ENCODE measurements around the gene RNU1-3. TPM values are rescaled to one million over a fixed set of nuclear protein-coding genes. Genes with fewer than 3 reads are reported as not detected.
"Not testable (repeated sequence)": the region's sequence is repeated elsewhere in the genome, so short reads cannot be mapped to it uniquely, and the experiment has no call there.

RNU1-3 gene
- total RNA-seq, 1 donor from 2014 or later: 3,526 TPM

DNA sequence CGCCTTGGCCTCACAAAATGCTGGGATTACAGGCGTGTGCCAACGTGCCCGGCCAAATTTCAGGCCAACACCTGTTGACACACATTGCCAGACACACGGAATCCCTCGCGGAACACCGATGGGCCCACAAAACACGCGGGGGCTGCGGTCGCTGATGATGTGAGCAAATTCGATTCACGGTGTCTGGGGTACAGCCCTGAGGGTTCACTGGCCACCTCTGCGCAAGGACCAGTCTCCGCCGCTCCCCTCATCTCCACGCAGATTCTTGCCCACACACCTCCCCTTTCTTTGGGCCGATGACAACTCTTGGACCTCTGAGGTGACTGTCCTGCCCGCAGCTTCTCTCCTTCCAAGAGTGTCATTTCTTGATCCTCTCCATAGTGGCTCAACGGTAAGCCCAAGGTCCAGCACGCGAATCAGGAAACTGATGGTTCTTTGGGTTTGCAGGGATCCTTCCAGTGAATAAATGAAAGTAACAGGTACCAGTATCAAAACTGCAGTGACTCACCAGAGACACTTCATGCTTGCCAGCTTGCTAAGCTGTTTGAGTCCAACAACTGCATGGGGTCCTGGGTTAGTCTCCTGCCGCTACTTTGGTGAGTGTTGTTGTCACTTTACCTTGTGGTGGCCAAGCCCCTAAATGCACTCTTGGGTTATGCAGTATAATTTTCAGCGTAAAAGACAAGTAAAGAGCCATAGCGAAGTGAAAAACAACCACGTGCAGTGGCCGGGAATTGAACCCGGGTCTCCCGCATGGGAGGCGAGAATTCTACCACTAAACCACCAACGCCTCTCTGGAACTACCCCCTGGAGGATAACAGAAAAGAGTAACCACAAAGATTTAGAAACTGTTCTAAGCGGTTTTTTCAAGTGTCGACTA, 11.0 kb upstream of the RNU1-3 start:
- Mint-ChIP-seq H3K9me3 (no peaks in the 10 kb centered on the region), H3K4me3 (peak overlapping the region; percentile 9), H3K27me3 (peaks cover 7% of the 10 kb centered on the region), H3K4me1 (peaks cover 26% of the 10 kb centered on the region), H3K36me3 (ENCODE audit: low read depth) (no peaks in the 10 kb centered on the region), H3K27ac (peak overlapping the region; percentile 73)
- ChIA-PET CTCF (no interaction called here), POLR2A (interaction anchor here (0.7 kb wide), 1 partner anchor 334 kb away, joined by 4 read pairs; no protein-coding TSS in a partner anchor)
- intact Hi-C loops (cut with micrococcal nuclease): no loop called here
- DNase-seq (no peak), ATAC-seq (ENCODE audit: low read depth) (peak; percentile 65)
- TF ChIP-seq, protein P1, sequence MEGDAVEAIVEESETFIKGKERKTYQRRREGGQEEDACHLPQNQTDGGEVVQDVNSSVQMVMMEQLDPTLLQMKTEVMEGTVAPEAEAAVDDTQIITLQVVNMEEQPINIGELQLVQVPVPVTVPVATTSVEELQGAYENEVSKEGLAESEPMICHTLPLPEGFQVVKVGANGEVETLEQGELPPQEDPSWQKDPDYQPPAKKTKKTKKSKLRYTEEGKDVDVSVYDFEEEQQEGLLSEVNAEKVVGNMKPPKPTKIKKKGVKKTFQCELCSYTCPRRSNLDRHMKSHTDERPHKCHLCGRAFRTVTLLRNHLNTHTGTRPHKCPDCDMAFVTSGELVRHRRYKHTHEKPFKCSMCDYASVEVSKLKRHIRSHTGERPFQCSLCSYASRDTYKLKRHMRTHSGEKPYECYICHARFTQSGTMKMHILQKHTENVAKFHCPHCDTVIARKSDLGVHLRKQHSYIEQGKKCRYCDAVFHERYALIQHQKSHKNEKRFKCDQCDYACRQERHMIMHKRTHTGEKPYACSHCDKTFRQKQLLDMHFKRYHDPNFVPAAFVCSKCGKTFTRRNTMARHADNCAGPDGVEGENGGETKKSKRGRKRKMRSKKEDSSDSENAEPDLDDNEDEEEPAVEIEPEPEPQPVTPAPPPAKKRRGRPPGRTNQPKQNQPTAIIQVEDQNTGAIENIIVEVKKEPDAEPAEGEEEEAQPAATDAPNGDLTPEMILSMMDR (IDR thresholded peaks at IDR 0.05): no peak

DNA sequence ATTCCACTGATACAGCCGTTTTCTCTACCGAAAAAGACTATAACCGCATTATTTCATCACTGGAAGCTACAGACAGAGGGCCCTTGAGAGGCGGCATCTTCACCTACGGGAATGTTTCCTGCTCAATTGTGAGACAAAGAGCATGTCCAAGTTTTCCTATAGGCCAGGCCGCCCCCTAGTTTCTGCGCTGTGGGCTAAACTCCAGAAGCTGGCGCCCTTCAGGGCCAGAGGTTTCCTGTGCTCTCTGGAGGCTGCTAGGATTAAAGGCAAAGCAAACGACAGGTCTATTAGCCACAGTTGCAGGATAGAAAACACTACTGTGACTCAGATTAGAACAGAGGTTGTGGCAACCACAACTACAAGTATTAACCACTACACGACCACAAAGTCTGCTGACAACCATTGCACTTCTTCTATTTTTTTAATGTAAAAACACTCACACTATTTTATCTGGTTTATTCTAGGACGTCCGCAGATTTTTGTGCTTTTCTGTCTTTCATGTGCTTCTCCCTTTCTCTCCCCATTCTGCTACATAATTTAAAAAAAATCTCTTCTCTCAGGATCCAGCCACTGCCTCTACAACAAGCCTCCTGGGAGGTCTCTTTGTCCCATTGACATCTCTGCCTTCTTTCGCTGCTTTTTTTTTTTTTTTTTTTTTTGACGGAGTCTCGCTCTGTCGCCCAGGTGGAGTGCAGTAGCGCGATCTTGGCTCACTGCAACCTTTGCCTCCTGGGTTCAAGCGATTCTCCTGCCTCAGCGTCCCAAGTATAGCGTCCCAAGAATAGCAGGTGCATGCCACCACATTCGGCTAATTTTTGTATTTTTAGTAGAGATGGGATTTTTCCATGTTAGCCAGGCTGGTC, 10.1 kb upstream of the RNU1-3 start:
- H3K9me3 Mint-ChIP-seq; H3K27me3 Mint-ChIP-seq; CTCF ChIA-PET; H3K27ac Mint-ChIP-seq; H3K4me3 Mint-ChIP-seq; H3K36me3 Mint-ChIP-seq (ENCODE audit: low read depth); intact Hi-C loops (cut with micrococcal nuclease); POLR2A ChIA-PET; DNase-seq: not testable (repeated sequence)
- peak; percentile 42 for ATAC-seq (ENCODE audit: low read depth)
- H3K4me1 Mint-ChIP-seq: peaks cover 26% of the 10 kb centered on the region

DNA sequence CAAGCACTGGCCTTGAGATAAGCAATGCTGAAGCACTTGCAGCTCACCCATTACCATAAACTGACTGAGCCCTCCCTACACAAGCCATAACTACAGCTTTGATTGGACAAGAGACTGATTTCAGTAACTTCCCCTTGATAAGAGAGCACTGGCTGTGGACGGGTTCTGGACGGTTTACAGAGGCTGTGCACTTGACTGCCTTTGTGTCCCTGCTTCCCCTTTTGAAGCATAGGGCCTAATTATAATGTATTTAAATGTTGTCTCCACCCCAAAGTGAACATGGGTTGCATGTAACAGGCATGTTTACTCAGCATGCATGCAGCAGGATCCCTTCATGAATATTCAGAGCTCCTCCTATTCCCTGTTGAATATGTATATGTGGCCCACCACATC, 8.4 kb upstream of the RNU1-3 start:
- H3K36me3 Mint-ChIP-seq (ENCODE audit: low read depth); H3K27me3 Mint-ChIP-seq; H3K9me3 Mint-ChIP-seq; DNase-seq; intact Hi-C loops (cut with micrococcal nuclease); CTCF ChIA-PET: not testable (repeated sequence)
- Mint-ChIP-seq H3K4me1 (peaks cover 26% of the 10 kb centered on the region), H3K27ac (peak overlapping the region; percentile 84), H3K4me3 (peak overlapping the region; percentile 66)
- ATAC-seq (ENCODE audit: low read depth): peak; percentile 65
- POLR2A ChIA-PET: interaction anchor here (0.7 kb wide), 1 partner anchor 229 kb away, joined by 4 read pairs; no protein-coding TSS in a partner anchor

DNA sequence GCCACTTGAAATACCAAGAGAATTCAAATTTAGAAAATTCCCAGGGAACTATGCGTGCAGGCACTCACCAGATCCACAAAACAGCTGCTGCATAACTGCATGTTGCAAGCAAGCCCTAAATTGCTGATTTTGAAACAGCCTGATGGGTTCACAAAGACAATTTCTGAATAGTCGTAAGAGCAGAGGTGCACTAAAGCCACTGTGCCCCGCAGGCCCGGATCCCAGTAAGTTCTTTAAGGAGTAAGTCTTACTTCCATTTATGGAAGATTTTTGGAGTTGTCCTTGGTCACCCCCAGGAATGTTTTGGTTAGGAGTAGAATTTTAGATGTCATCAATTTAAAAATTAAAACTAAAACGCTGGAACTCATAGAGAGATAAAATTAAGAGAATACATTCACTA, 7.2 kb upstream of the RNU1-3 start:
- DNase-seq; H3K27ac Mint-ChIP-seq; H3K4me3 Mint-ChIP-seq; H3K27me3 Mint-ChIP-seq; intact Hi-C loops (cut with micrococcal nuclease); H3K9me3 Mint-ChIP-seq; H3K36me3 Mint-ChIP-seq (ENCODE audit: low read depth); ATAC-seq (ENCODE audit: low read depth); CTCF ChIA-PET: not testable (repeated sequence)
- POLR2A ChIA-PET: interaction anchor here (0.7 kb wide), 1 partner anchor 840 kb away, joined by 5 read pairs; no protein-coding TSS in a partner anchor
- H3K4me1 Mint-ChIP-seq: peaks cover 26% of the 10 kb centered on the region

DNA sequence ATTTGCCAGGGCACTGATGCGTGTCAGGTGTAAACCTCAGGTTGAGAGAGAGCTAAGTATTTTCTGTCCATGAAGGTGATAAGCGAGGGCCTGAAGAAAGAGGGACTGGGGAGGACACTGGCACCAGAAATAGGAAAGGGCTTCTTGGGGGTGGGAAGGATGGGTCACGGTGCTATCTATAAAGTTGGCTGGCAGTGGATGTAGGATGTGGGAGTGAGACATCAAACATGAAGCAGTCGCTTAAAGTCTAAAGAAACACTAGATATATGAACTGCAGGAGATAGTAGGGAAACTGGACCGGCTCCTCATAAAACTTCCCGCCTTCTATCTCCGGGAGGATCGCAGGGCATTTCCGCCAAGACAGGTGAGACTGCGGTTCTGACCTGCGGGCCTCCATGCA, 912 bp downstream of the RNU1-3 start:
- POLR2A ChIA-PET; H3K27ac Mint-ChIP-seq; CTCF ChIA-PET; ATAC-seq (ENCODE audit: low read depth); H3K27me3 Mint-ChIP-seq; H3K4me3 Mint-ChIP-seq; DNase-seq; H3K4me1 Mint-ChIP-seq; H3K9me3 Mint-ChIP-seq; H3K36me3 Mint-ChIP-seq (ENCODE audit: low read depth); intact Hi-C loops (cut with micrococcal nuclease): not testable (repeated sequence)

DNA sequence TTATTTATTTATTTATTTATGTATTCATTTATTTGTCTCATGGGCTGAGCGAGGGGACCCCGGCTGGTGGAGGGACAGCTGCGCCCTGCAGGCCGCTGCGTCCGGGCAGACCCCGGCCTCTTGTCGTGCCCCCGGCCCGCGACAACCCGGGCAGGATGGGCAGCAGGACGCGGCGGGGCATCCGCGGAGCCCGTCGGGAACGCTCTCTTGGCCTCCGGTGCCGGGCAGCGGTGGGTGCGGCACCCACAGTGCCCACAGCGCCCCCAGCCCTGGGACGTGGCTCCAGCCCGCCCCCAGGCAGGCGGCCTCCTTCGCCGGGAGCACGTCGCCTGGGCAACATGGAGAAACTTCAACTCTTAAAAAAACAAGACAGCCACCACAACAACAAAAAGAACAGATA, 8.5 kb downstream of the RNU1-3 start:
- H3K9me3 Mint-ChIP-seq; H3K4me3 Mint-ChIP-seq; H3K27ac Mint-ChIP-seq; H3K27me3 Mint-ChIP-seq; POLR2A ChIA-PET; DNase-seq; intact Hi-C loops (cut with micrococcal nuclease); ATAC-seq (ENCODE audit: low read depth); H3K4me1 Mint-ChIP-seq; CTCF ChIA-PET; H3K36me3 Mint-ChIP-seq (ENCODE audit: low read depth): not testable (repeated sequence)

DNA sequence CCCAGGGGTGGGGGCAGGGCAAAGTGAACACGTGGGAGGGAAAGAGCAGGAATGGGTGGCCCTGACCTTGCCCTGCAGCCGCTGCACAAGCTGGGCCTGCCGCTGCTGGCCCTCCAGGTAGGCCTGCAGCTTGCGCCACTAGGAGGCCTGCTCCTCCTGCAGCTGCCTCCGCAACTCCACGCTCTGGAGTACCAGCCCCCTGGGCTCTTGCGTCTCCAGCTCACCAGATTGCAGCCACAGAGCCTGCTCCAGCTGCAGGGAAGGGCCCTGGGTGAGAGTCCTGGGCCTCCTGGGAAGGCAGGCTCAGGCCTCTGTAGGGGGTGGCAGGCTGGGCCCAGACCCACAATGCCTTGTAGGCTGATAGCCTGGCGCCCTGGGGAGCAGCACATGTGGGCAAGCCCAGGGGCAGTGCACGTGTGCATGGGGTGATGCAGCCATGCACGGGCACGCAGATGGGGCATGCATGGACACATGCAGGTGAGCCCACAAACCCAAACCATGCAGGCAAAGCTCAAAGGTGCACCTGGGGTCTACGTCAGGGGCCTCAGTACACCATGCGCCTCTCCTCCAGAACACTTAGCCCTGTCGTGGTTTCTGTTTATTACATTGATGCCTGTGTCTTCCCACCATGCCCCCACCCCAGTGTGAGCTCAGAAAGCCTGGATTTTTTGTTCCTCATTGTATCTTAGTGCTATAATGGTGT, 9.6 kb downstream of the RNU1-3 start:
- H3K4me3 Mint-ChIP-seq; H3K4me1 Mint-ChIP-seq; POLR2A ChIA-PET; H3K9me3 Mint-ChIP-seq; H3K27me3 Mint-ChIP-seq; CTCF ChIA-PET; ATAC-seq (ENCODE audit: low read depth); intact Hi-C loops (cut with micrococcal nuclease); H3K36me3 Mint-ChIP-seq (ENCODE audit: low read depth); DNase-seq; H3K27ac Mint-ChIP-seq: not testable (repeated sequence)

DNA sequence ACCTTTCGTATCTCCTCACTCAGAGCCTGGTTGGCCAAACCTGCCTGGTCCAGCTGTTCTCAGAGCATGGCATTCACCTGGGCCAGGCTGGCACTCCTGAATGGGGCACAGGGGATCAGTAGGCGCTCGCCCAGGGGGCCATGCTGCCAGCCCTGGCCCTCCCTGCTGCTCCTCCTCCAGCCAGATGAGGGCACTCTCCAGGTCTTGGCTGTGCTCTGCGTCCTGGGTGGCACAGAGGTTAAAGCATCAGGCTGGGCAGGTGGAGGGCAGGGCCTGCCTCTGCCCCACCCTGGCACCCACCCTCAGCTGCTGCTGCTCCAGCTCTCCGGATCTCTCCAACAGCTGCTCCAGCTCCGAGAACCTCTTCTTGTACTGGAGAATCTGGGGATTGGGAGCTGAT, 10.2 kb downstream of the RNU1-3 start:
- intact Hi-C loops (cut with micrococcal nuclease); H3K27me3 Mint-ChIP-seq; H3K9me3 Mint-ChIP-seq; POLR2A ChIA-PET; CTCF ChIA-PET; H3K4me3 Mint-ChIP-seq; H3K27ac Mint-ChIP-seq; H3K36me3 Mint-ChIP-seq (ENCODE audit: low read depth); H3K4me1 Mint-ChIP-seq; DNase-seq: not testable (repeated sequence)
- ATAC-seq (ENCODE audit: low read depth): peak; percentile 86

DNA sequence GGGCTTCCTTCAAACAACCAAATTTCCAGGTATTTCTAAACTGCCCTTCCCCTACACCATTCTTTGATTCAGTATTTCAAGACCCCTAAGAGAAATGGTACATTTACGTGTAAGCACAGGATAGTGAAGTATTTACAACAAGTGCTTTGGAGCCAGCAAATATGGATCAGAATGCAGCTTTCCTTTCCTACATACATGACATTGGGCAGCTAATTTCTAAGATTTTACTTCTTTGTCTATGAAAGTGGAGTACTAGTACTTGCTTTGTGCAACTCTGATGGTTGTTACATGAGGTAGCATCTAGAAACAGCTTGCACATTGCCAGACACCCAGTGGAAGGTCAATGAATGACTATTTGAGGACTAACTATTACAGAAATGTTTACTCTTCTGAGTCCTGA, 15.2 kb downstream of the RNU1-3 start:
- DNase-seq; POLR2A ChIA-PET; H3K9me3 Mint-ChIP-seq; H3K4me1 Mint-ChIP-seq; ATAC-seq (ENCODE audit: low read depth); H3K27me3 Mint-ChIP-seq; H3K4me3 Mint-ChIP-seq; H3K36me3 Mint-ChIP-seq (ENCODE audit: low read depth); intact Hi-C loops (cut with micrococcal nuclease); CTCF ChIA-PET; H3K27ac Mint-ChIP-seq: not testable (repeated sequence)

DNA sequence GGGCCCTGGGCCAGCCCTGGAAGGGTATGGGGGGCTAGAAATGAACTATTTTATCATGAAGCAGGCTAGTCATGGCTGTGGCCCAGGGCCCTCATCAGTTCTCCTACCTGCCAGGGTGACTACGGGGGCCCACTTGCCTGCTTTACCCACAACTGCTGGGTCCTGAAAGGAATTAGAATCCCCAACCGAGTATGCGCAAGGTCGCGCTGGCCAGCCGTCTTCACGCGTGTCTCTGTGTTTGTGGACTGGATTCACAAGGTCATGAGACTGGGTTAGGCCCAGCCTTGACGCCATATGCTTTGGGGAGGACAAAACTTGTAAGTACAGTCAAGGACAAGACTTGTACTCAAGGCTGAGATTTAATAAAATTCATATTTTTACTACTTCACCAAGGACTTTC, 16.8 kb downstream of the RNU1-3 start:
- intact Hi-C loops (cut with micrococcal nuclease); H3K4me1 Mint-ChIP-seq; H3K27me3 Mint-ChIP-seq; H3K9me3 Mint-ChIP-seq; H3K27ac Mint-ChIP-seq; H3K4me3 Mint-ChIP-seq; H3K36me3 Mint-ChIP-seq (ENCODE audit: low read depth); ATAC-seq (ENCODE audit: low read depth); POLR2A ChIA-PET; DNase-seq; CTCF ChIA-PET: not testable (repeated sequence)

DNA sequence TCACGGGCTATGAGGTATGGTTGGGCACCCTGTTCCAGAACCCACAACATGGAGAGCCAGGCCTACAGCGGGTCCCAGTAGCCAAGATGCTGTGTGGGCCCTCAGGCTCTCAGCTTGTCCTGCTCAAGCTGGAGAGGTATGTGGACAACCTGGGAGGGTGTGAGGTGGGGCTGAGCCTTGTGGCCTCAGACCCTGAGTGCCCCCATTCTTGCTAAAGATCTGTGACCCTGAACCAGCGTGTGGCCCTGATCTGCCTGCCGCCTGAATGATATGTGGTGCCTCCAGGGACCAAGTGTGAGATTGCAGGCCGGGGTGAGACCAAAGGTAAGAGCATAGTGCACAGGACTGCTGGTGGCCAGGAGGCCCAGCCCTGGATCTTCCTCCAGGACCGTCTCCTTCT, 17.4 kb downstream of the RNU1-3 start:
- ATAC-seq (ENCODE audit: low read depth); H3K27ac Mint-ChIP-seq; H3K9me3 Mint-ChIP-seq; intact Hi-C loops (cut with micrococcal nuclease); H3K4me1 Mint-ChIP-seq; POLR2A ChIA-PET; H3K27me3 Mint-ChIP-seq; DNase-seq; CTCF ChIA-PET; H3K36me3 Mint-ChIP-seq (ENCODE audit: low read depth); H3K4me3 Mint-ChIP-seq: not testable (repeated sequence)

Data from activated B cell treated with CpG ODN at 0.5 μM for 24 hours (primary cell).